NB4 (cell line): ENCODE data around the gene NDUFV1.
"Not testable (repeated sequence)": the region's sequence is repeated elsewhere in the genome, so short reads cannot be mapped to it uniquely, and the experiment has no call there.

Experiments
- DNase-seq: peaks from one replicate; pipeline ENCODE4 v3.0.0; 2010; ENCODE audit warnings: low read depth
- H3K4me3 ChIP-seq: one replicate; pipeline ENCODE4 v1.5.1; 2011; ENCODE audit warnings: mild to moderate bottlenecking, low read depth, low read length, moderate library complexity
- MYC ChIP-seq: IDR thresholded peaks from 2 replicates; pipeline ENCODE4 v1.6.1; 2011; ENCODE audit warnings: low read depth, low read length
- POLR2A ChIP-seq: IDR thresholded peaks from 2 replicates; pipeline ENCODE4 v1.6.1; 2011; ENCODE audit warnings: mild to moderate bottlenecking; ENCODE audit not compliant: insufficient read length; ENCODE audit errors: extremely low read depth
- TF ChIP-seq, protein P1 (sequence below): IDR thresholded peaks from one replicate; pipeline ENCODE4 v1.5.1; 2012; ENCODE audit warnings: low read depth, low read length
- TF ChIP-seq, protein P2 (sequence below): IDR thresholded peaks from 2 replicates; pipeline ENCODE4 v1.6.1; 2011; ENCODE audit warnings: low read depth, low read length

The NDUFV1 gene

DNA sequence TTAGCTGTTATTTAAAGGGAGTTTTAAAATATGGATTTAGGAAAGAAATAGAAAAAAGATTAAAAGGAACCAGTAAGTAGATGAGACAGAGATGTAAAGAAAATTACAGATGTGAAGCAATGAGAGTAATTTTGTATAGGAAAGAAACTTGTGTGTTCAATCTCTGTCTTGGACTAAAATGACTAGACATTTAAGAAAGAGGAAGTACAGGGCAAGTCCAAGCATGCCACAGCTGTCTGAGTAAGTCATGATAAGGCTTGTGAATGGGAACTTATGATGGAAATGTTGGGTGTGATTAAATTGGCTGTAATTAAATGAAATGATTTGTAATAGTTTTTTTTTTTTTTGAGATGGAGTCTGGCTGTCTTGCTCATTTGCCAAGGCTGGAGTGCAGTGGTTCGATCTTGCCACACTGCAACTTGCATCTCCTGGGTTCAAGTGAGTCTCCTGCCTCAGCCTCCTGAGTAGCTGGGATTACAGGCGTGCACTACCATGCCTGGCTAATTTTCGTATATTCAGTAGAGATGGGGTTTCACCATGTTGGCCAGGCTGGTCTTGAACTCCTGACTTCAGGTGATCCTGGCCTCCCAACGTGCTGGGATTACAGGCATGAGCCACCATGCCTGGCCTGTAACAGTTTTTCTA lies 49.7 kb downstream of the NDUFV1 start:
- no peak for TF ChIP-seq MYC
- TF ChIP-seq, protein P1, sequence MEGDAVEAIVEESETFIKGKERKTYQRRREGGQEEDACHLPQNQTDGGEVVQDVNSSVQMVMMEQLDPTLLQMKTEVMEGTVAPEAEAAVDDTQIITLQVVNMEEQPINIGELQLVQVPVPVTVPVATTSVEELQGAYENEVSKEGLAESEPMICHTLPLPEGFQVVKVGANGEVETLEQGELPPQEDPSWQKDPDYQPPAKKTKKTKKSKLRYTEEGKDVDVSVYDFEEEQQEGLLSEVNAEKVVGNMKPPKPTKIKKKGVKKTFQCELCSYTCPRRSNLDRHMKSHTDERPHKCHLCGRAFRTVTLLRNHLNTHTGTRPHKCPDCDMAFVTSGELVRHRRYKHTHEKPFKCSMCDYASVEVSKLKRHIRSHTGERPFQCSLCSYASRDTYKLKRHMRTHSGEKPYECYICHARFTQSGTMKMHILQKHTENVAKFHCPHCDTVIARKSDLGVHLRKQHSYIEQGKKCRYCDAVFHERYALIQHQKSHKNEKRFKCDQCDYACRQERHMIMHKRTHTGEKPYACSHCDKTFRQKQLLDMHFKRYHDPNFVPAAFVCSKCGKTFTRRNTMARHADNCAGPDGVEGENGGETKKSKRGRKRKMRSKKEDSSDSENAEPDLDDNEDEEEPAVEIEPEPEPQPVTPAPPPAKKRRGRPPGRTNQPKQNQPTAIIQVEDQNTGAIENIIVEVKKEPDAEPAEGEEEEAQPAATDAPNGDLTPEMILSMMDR = no peak
- TF ChIP-seq, protein P2, sequence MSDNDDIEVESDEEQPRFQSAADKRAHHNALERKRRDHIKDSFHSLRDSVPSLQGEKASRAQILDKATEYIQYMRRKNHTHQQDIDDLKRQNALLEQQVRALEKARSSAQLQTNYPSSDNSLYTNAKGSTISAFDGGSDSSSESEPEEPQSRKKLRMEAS = no peak
- TF ChIP-seq POLR2A = no peak
- no peak overlapping the region for H3K4me3 ChIP-seq
- DNase-seq = peak; percentile 79

DNA sequence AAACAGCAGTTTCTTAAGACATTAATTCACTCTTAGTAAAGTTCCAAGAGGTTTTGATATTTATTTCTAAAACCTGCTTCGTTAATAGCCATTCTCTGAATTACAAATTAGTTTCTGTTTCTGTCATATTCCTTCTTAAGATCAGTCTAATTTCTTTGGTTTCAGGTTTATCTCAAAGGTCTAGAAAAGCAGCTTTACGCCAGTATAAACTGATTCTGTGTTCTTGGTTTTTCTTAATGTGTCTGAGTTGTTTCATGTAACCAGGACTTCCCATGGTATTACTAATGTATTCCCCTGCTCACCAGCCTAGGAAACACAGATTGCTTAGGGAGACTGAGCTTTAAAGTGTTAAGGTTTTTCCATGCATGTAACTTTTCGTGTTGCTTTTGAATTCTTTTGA lies 50.6 kb downstream of the NDUFV1 start:
- DNase-seq = no peak
- TF ChIP-seq, protein P1 = no peak
- TF ChIP-seq POLR2A (no peak), MYC (no peak)
- TF ChIP-seq, protein P2 = no peak
- no peak overlapping the region for H3K4me3 ChIP-seq

DNA sequence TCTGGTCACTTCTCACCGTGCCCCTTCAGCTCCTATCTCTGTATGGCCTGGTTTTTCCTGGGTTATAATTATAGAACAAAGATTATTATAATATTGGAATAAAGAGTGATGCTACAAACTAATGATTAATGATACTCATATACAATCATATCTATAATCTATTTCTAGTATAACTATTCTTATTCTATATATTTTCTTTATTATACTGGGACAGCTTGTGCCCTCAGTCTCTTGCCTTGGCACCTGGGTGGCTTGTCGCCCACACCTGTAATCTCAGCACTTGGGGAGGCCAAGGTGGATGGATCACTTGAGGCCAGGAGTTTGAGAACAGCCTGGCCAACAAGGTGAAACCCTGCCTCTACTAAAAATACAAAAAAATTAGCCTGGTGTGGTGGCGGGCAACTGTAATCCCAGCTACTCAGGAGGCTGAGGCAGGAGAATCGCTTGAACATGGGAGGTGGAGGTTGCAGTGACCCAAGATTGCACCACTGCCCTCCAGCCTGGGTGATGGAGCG lies 53.0 kb downstream of the NDUFV1 start:
- DNase-seq, H3K4me3 ChIP-seq: not testable (repeated sequence)

DNA sequence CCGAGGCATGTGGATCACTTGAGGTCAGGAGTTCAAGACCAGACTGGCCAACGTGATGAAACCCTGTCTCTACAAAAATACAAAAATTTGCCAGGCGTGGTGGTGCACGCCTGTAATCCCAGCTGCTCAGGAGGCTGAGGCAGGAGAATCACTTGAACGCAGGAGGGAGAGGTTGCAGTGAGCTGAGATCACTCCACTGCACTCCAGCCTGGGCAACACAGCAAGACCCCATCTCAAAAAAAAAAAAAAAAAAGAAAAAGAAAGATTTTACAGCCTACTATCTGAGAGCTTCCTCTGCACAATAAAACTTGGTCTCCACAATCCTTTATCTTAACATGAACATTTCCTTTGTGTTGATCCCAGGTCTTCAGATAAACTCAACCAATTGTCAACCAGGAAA lies 54.0 kb downstream of the NDUFV1 start:
- H3K4me3 ChIP-seq, DNase-seq: not testable (repeated sequence)
